ENCODE measurements around the gene XXYLT1.
"Not testable (repeated sequence)": the region's sequence is repeated elsewhere in the genome, so short reads cannot be mapped to it uniquely, and the experiment has no call there.

XXYLT1 gene

GRCh38 chr3:195058336-195059005 lies 212.5 kb downstream of the XXYLT1 start:
- DNase-seq, result no peak

GRCh38 chr3:195057716-195058115 lies 213.2 kb downstream of the XXYLT1 start:
- no peak for DNase-seq

GRCh38 chr3:195056506-195056905 lies 214.5 kb downstream of the XXYLT1 start:
- no peak for DNase-seq

- no peak for DNase-seq
Measured at GRCh38 chr3:195054311-195054710, 216.6 kb downstream of the XXYLT1 start.

GRCh38 chr3:195052939-195053338 lies 218.0 kb downstream of the XXYLT1 start:
- no peak for DNase-seq

GRCh38 chr3:195050296-195050695 lies 220.7 kb downstream of the XXYLT1 start:
- DNase-seq, result not testable (repeated sequence)

- DNase-seq, result no peak
Measured at GRCh38 chr3:195048059-195048905, 222.7 kb downstream of the XXYLT1 start.

GRCh38 chr3:195047536-195047935 lies 223.4 kb downstream of the XXYLT1 start:
- no peak for DNase-seq

GRCh38 chr3:195046441-195046840 lies 224.5 kb downstream of the XXYLT1 start:
- no peak for DNase-seq

- no peak for DNase-seq
Measured at GRCh38 chr3:195045481-195046210, 225.3 kb downstream of the XXYLT1 start.

GRCh38 chr3:195044411-195044810 lies 226.5 kb downstream of the XXYLT1 start:
- DNase-seq, result no peak

- DNase-seq, result no peak
Measured at GRCh38 chr3:195043607-195044339, 227.2 kb downstream of the XXYLT1 start.

- no peak for DNase-seq
Measured at GRCh38 chr3:195042743-195043606, 228.0 kb downstream of the XXYLT1 start.

- DNase-seq, result no peak
Measured at GRCh38 chr3:195041871-195042742, 228.9 kb downstream of the XXYLT1 start.

- no peak for DNase-seq
Measured at GRCh38 chr3:195040773-195041520, 230.0 kb downstream of the XXYLT1 start.

- no peak for DNase-seq
Measured at GRCh38 chr3:195040094-195040493, 230.9 kb downstream of the XXYLT1 start.

GRCh38 chr3:195039180-195039843 lies 231.6 kb downstream of the XXYLT1 start:
- no peak for DNase-seq

GRCh38 chr3:195038161-195038560 lies 232.8 kb downstream of the XXYLT1 start:
- no peak for DNase-seq

GRCh38 chr3:195037586-195037985 lies 233.4 kb downstream of the XXYLT1 start:
- not testable (repeated sequence) for DNase-seq
